ENCODE measurements around the gene SMYD3.

The SMYD3 gene

GRCh38 chr1:246195296-246195695, 311.8 kb downstream of the SMYD3 start:
- Histone ChIP-seq H3K4me1 (ENCODE audit: low read length) (no peaks in the 10 kb centered on the region), H4K20me1 (ENCODE audit: insufficient read depth, low read length) (no peaks in the 10 kb centered on the region), H3K27ac (ENCODE audit: low read length) (no peak overlapping the region), H2AFZ (ENCODE audit: low read length) (no peak overlapping the region), H3F3A (ENCODE audit: insufficient read depth, low read length) (no peaks in the 10 kb centered on the region), H3K79me2 (ENCODE audit: low read length) (no peaks in the 10 kb centered on the region), H3K9ac (ENCODE audit: low read length) (no peak overlapping the region), H3K9me3 (replicated peaks; ENCODE audit: insufficient read depth, low read length) (no peaks in the 10 kb centered on the region), H3K36me3 (replicated peaks; ENCODE audit: insufficient read depth, low read length) (no peaks in the 10 kb centered on the region), H3K4me2 (ENCODE audit: low read depth, low read length) (no peak overlapping the region), H3K4me3 (ENCODE audit: low read length) (no peak overlapping the region), H3K9me2 (replicated peaks; ENCODE audit: insufficient read depth, low read length) (no peaks in the 10 kb centered on the region), H3K27me3 (replicated peaks; ENCODE audit: insufficient read depth, low read length) (no peaks in the 10 kb centered on the region)
- DNase-seq = no peak
- TF ChIP-seq CTCF (IDR thresholded peaks at IDR 0.05; ENCODE audit: low read length) (no peak), EZH2phosphoT487 (IDR thresholded peaks at IDR 0.05; ENCODE audit: low read length) (no peak), EZH2 (optimal IDR thresholded peaks at IDR 0.05; ENCODE audit: low read depth, low read length) (no peak)

- no peak overlapping the region for H3K4me2 ChIP-seq (ENCODE audit: low read depth, low read length)
- H4K20me1 ChIP-seq (ENCODE audit: insufficient read depth, low read length) = no peaks in the 10 kb centered on the region
- DNase-seq = no peak
- no peaks in the 10 kb centered on the region for H3K9me3 ChIP-seq (replicated peaks; ENCODE audit: insufficient read depth, low read length)
- no peaks in the 10 kb centered on the region for H3K4me1 ChIP-seq (ENCODE audit: low read length)
- no peaks in the 10 kb centered on the region for H3K27me3 ChIP-seq (replicated peaks; ENCODE audit: insufficient read depth, low read length)
- H3K27ac ChIP-seq (ENCODE audit: low read length) = no peak overlapping the region
- H3K79me2 ChIP-seq (ENCODE audit: low read length) = no peaks in the 10 kb centered on the region
- H3F3A ChIP-seq (ENCODE audit: insufficient read depth, low read length) = no peaks in the 10 kb centered on the region
- H3K36me3 ChIP-seq (replicated peaks; ENCODE audit: insufficient read depth, low read length) = no peaks in the 10 kb centered on the region
- no peak overlapping the region for H3K4me3 ChIP-seq (ENCODE audit: low read length)
- TF ChIP-seq EZH2 (optimal IDR thresholded peaks at IDR 0.05; ENCODE audit: low read depth, low read length) (no peak), CTCF (IDR thresholded peaks at IDR 0.05; ENCODE audit: low read length) (no peak), EZH2phosphoT487 (IDR thresholded peaks at IDR 0.05; ENCODE audit: low read length) (no peak)
- H3K9me2 ChIP-seq (replicated peaks; ENCODE audit: insufficient read depth, low read length) = no peaks in the 10 kb centered on the region
- no peak overlapping the region for H2AFZ ChIP-seq (ENCODE audit: low read length)
- H3K9ac ChIP-seq (ENCODE audit: low read length) = no peak overlapping the region
Measured at GRCh38 chr1:246193537-246193936, 313.5 kb downstream of the SMYD3 start.

GRCh38 chr1:246189126-246189525, 318.0 kb downstream of the SMYD3 start:
- Histone ChIP-seq H3K79me2 (ENCODE audit: low read length) (no peaks in the 10 kb centered on the region), H3K4me1 (ENCODE audit: low read length) (no peaks in the 10 kb centered on the region), H3F3A (ENCODE audit: insufficient read depth, low read length) (no peaks in the 10 kb centered on the region), H3K4me3 (ENCODE audit: low read length) (no peak overlapping the region), H3K27me3 (replicated peaks; ENCODE audit: insufficient read depth, low read length) (no peaks in the 10 kb centered on the region), H3K27ac (ENCODE audit: low read length) (no peak overlapping the region), H4K20me1 (ENCODE audit: insufficient read depth, low read length) (no peaks in the 10 kb centered on the region), H3K9me2 (replicated peaks; ENCODE audit: insufficient read depth, low read length) (no peaks in the 10 kb centered on the region), H3K36me3 (replicated peaks; ENCODE audit: insufficient read depth, low read length) (no peaks in the 10 kb centered on the region), H2AFZ (ENCODE audit: low read length) (no peak overlapping the region), H3K9ac (ENCODE audit: low read length) (no peak overlapping the region), H3K4me2 (ENCODE audit: low read depth, low read length) (no peak overlapping the region), H3K9me3 (replicated peaks; ENCODE audit: insufficient read depth, low read length) (no peaks in the 10 kb centered on the region)
- DNase-seq = no peak
- TF ChIP-seq EZH2phosphoT487 (IDR thresholded peaks at IDR 0.05; ENCODE audit: low read length) (no peak), CTCF (IDR thresholded peaks at IDR 0.05; ENCODE audit: low read length) (no peak), EZH2 (optimal IDR thresholded peaks at IDR 0.05; ENCODE audit: low read depth, low read length) (no peak)
